Osteocyte (in vitro differentiated cells): ENCODE data around the gene CSMD2. TPM values are rescaled to one million over a fixed set of nuclear protein-coding genes. Genes with fewer than 3 reads are reported as not detected.

Source experiments
- DNase-seq: peaks from one replicate; pipeline ENCODE4 v3.0.0; 2021; ENCODE audit warnings: mixed read lengths; ENCODE audit not compliant: unreplicated experiment; ENCODE audit errors: extremely low spot score
- H3K27ac Mint-ChIP-seq: one replicate; pipeline ENCODE4 v1.8.0; 2021; ENCODE audit warnings: mild to moderate bottlenecking, mixed read lengths; ENCODE audit not compliant: unreplicated experiment
- H3K27me3 Mint-ChIP-seq: one replicate; pipeline ENCODE4 v1.8.0; 2021; ENCODE audit warnings: mixed read lengths; ENCODE audit not compliant: unreplicated experiment
- H3K36me3 Mint-ChIP-seq: one replicate; pipeline ENCODE4 v1.8.0; 2021; ENCODE audit warnings: mixed read lengths; ENCODE audit not compliant: unreplicated experiment
- H3K4me1 Mint-ChIP-seq: one replicate; pipeline ENCODE4 v1.8.0; 2021; ENCODE audit warnings: mixed read lengths; ENCODE audit not compliant: unreplicated experiment
- H3K4me3 Mint-ChIP-seq: one replicate; pipeline ENCODE4 v1.8.0; 2021; ENCODE audit warnings: mild to moderate bottlenecking, moderate library complexity, mixed read lengths; ENCODE audit not compliant: unreplicated experiment
- H3K9me3 Mint-ChIP-seq: one replicate; pipeline ENCODE4 v1.8.0; 2021; ENCODE audit warnings: mixed read lengths; ENCODE audit not compliant: unreplicated experiment
- total RNA-seq: library from RNA; stranded (reverse); gene quantifications from 2 replicates; pipeline ENCODE4 v1.2.1, GENCODE V29; 2021
- TF ChIP-seq, protein P1 (sequence below): fragments of 200-600 bp; sonication (generic); IDR thresholded peaks from 2 replicates; pipeline ENCODE4 v1.5.0; 2021; ENCODE audit warnings: antibody characterized with exemption, mild to moderate bottlenecking, moderate library complexity

The CSMD2 gene
- total RNA-seq, 1 donor from 2014 or later: not detected

DNA sequence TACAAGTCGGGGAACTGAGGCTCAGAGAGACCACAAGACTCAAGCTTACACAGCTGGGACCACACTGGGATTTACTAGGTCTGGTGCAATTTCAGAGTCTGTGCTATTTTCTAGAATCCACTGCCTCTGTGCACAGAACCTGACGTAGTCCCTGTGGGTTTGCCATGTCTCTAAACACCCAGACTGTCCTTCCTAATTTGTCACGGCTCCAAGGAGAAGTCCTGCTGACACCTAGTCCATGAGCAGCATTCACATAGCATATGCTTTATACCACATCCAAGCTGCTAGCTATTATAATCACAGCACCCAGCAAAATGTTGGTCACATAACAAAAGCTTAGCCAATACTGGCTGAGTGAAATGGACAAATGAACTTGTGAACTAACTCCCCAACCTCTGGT lies 380.2 kb downstream of the CSMD2 start:
- peak; percentile 17 for DNase-seq
- Mint-ChIP-seq H3K4me3 (no peak overlapping the region), H3K9me3 (peaks cover 8% of the 10 kb centered on the region), H3K4me1 (no peaks in the 10 kb centered on the region), H3K27ac (no peak overlapping the region), H3K36me3 (no peaks in the 10 kb centered on the region), H3K27me3 (no peaks in the 10 kb centered on the region)
- TF ChIP-seq, protein P1, sequence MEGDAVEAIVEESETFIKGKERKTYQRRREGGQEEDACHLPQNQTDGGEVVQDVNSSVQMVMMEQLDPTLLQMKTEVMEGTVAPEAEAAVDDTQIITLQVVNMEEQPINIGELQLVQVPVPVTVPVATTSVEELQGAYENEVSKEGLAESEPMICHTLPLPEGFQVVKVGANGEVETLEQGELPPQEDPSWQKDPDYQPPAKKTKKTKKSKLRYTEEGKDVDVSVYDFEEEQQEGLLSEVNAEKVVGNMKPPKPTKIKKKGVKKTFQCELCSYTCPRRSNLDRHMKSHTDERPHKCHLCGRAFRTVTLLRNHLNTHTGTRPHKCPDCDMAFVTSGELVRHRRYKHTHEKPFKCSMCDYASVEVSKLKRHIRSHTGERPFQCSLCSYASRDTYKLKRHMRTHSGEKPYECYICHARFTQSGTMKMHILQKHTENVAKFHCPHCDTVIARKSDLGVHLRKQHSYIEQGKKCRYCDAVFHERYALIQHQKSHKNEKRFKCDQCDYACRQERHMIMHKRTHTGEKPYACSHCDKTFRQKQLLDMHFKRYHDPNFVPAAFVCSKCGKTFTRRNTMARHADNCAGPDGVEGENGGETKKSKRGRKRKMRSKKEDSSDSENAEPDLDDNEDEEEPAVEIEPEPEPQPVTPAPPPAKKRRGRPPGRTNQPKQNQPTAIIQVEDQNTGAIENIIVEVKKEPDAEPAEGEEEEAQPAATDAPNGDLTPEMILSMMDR: no peak

DNA sequence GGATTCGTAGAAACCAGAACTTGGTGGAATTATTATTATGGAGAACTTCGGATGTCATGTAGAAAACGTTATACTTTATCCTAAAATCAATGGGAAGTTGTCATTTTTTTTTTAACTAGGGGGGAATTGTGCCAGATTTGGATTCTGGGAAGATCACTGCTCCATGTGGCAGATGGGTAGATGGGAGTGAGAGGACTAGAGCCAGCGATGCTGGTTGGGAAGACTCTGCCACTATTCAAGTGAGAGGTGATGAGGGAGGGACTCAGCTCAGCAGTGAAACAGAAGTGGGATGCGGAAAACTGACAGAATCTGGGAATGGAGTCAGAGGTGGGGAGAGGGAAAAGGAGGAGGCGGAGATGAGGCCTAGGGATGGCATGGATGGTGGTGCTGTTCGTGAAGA lies 382.3 kb downstream of the CSMD2 start:
- TF ChIP-seq, protein P1: no peak
- peaks cover 8% of the 10 kb centered on the region for H3K9me3 Mint-ChIP-seq
- H3K4me1 Mint-ChIP-seq: no peaks in the 10 kb centered on the region
- no peak overlapping the region for H3K27ac Mint-ChIP-seq
- H3K4me3 Mint-ChIP-seq: no peak overlapping the region
- DNase-seq: no peak
- no peaks in the 10 kb centered on the region for H3K36me3 Mint-ChIP-seq
- H3K27me3 Mint-ChIP-seq: no peaks in the 10 kb centered on the region

DNA sequence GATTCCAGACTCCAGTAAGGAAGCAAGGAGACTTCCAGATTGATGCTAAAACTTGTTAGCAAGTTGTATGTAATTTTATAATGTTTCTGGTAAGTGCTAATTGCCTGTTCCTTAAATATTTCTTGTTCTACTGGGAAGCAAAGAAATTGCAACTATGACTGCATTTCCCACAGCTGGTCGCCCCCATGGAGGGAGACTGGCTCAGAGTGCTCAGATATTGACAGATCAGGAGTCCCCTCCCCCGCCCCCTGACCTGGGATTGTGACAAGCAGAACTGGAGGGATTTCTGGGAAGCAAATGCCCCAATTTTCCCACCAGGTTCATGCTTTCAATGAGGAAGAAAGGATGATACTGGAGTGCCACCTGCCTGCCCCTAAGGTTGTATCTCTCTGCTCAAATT lies 383.4 kb downstream of the CSMD2 start:
- Mint-ChIP-seq H3K4me3 (no peak overlapping the region), H3K4me1 (no peaks in the 10 kb centered on the region), H3K36me3 (no peaks in the 10 kb centered on the region), H3K27me3 (no peaks in the 10 kb centered on the region), H3K9me3 (peaks cover 8% of the 10 kb centered on the region), H3K27ac (no peak overlapping the region)
- TF ChIP-seq, protein P1: no peak
- DNase-seq: no peak

DNA sequence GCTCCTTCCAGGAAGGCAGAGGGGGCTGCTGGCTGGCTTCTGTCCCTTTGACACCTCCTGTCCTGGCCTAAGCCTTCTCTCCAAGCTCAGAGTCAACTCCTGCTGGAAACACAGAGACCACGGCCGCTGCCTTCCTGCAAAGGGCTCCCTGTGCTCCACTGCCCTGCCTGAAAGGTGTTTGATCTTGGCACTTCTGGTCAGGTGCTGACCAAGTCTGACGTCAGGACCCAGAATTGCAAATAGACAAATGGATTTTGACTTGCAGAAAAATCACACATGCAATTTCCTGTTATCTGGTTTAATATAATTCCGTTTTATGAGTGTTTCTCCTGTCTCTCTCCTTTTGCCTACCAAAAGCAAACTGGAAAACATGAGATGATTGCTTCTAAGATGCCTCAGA lies 387.7 kb downstream of the CSMD2 start:
- H3K27ac Mint-ChIP-seq: no peak overlapping the region

DNA sequence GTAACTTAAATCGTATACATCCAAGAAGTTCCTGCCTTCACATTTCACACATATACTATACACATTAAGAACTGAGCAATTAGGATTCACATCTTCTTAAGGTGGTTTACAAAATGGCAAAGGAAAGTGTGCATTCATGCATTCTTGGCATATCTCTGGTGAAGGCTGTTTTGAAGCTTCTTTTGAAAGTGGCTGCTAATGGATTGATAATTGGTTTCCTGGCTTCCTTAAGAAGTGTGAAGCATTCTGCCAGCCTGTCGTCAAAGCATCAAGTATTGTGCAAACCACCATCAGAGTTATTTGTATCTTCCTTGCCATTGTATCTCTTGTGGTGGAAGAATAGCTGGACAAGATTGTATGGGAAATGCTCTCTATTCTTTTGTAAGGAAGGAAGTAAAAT lies 396.2 kb downstream of the CSMD2 start:
- Mint-ChIP-seq H3K4me3 (no peak overlapping the region), H3K27ac (no peak overlapping the region), H3K27me3 (no peaks in the 10 kb centered on the region), H3K36me3 (no peaks in the 10 kb centered on the region), H3K9me3 (no peaks in the 10 kb centered on the region), H3K4me1 (no peaks in the 10 kb centered on the region)
- TF ChIP-seq, protein P1: no peak
- DNase-seq: no peak

More for the DNA sequence above, 387.7 kb downstream of the CSMD2 start:
- peaks cover 1% of the 10 kb centered on the region for H3K9me3 Mint-ChIP-seq
- TF ChIP-seq, protein P1: no peak
- DNase-seq: no peak
- no peaks in the 10 kb centered on the region for H3K27me3 Mint-ChIP-seq
- H3K4me3 Mint-ChIP-seq: no peak overlapping the region
- H3K4me1 Mint-ChIP-seq: no peaks in the 10 kb centered on the region
- no peaks in the 10 kb centered on the region for H3K36me3 Mint-ChIP-seq
